Superior temporal gyrus (tissue), 1 donor: ENCODE measurements around the gene APOC1.
"Not testable (repeated sequence)": the region's sequence is repeated elsewhere in the genome, so short reads cannot be mapped to it uniquely, and the experiment has no call there.

Experiments used
- DNase-seq: peaks from one replicate; pipeline ENCODE4 v3.0.0-alpha.2; 2016; ENCODE audit errors: extremely low spot score

Gene APOC1

DNA sequence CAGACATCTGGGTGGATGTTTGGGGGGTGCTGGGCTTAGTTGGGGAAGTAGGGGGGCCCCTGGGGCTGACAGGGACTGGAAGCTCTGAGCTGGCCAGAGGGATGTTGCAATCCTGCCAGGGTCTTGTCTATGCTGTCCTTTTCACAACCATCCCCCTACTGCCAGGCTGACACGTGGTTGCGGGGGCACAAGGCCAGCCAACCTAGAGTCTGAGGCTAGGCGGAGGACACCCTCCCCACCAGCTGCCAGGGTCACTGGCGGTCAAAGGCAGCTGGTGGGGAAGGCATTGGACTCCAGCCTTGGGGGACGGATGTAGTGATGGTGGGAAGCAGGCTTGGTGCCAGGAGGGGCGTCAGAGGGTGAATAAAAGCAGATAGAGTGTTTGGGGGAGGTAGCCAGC is 1.6 kb upstream of the APOC1 start:
- DNase-seq, result peak; percentile 75

- DNase-seq, result not testable (repeated sequence)
These were observed 636 bp upstream of the APOC1 start for GRCh38 chr19:44913512-44914432.

DNA sequence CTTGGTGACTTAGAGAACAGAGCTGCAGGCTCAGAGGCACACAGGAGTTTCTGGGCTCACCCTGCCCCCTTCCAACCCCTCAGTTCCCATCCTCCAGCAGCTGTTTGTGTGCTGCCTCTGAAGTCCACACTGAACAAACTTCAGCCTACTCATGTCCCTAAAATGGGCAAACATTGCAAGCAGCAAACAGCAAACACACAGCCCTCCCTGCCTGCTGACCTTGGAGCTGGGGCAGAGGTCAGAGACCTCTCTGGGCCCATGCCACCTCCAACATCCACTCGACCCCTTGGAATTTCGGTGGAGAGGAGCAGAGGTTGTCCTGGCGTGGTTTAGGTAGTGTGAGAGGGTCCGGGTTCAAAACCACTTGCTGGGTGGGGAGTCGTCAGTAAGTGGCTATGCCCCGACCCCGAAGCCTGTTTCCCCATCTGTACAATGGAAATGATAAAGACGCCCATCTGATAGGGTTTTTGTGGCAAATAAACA is 9.9 kb downstream of the APOC1 start:
- DNase-seq, result no peak

- peak; percentile 73 for DNase-seq
These were observed 10.9 kb downstream of the APOC1 start for GRCh38 chr19:44925114-44925891.

GRCh38 chr19:44926245-44927077 is 12.1 kb downstream of the APOC1 start:
- DNase-seq, result not testable (repeated sequence)

DNA sequence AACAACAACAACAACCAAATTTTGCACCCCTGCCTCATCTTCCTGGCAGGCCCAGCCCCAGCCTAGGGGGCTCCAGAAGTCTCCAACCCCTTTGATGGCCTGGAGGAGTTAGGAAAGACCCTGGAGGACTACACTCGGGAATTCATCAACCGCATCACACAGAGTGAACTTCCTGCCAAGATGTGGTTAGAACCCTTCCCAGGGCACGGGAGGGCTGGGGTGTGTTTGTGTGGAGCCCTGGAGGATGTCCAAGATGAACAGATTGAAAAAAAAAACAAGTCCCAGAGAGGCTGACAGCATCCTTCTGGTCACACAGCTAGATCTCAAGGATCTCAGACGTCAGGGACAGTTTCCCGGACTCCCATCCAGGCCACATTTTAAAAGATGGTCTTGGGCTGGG is 13.3 kb downstream of the APOC1 start:
- no peak for DNase-seq

GRCh38 chr19:44930088-44930487 is 15.7 kb downstream of the APOC1 start:
- DNase-seq, result no peak

- no peak for DNase-seq
These were observed 17.1 kb downstream of the APOC1 start for GRCh38 chr19:44931541-44931940.

- DNase-seq, result no peak
These were observed 25.3 kb downstream of the APOC1 start for GRCh38 chr19:44939668-44940067.

DNA sequence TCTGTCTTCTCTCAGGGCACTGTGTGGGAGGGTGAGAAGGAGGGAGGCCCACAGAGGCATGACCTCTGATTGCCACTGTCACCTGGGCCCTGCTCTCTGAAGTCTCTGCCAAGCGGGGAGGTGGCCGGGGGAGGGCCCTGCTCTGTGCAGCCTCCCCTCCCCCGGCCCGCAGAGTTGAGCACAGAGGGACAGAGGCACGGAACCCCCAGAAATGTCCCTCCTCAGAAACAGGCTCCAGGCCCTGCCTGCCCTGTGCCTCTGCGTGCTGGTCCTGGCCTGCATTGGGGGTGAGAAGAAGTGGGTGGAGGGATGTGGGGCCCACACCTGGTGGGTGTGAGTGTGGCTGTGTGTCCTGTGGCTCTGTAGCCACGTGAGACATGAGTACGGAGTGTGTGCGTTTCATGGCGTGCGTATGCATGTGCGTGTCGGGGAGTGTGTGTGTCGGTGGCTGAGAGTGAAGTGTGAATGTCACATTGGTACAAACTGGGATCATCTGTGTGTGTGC is 27.7 kb downstream of the APOC1 start, which contains the start of gene APOC4:
Gene APOC4 (plus strand): TSS at position 171 of the 505 bp plus-strand sequence. CDS start 41 bp downstream, at position 212.
- DNase-seq, result no peak

DNA sequence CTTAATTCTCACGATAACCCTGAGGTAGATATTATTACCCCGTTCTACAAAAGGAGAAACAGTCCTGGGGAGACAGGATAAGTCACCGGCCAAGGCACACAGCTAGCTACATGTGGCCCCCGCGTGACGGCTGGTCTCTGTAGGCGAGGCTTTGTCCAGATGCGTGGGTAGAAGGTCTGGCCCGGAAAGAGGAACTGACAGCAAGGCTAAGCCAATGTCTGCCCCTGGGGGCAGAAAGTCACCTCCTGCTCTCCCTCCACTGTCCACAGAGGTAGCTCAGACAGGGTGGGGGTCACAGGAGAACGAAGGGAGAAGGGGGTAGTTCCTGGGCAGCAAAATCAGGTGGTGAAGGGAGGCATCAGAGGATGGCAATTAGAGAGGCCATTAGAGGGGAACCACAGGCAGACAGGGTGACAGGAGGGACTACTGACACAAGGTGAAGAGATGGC is 29.4 kb downstream of the APOC1 start:
- no peak for DNase-seq

DNA sequence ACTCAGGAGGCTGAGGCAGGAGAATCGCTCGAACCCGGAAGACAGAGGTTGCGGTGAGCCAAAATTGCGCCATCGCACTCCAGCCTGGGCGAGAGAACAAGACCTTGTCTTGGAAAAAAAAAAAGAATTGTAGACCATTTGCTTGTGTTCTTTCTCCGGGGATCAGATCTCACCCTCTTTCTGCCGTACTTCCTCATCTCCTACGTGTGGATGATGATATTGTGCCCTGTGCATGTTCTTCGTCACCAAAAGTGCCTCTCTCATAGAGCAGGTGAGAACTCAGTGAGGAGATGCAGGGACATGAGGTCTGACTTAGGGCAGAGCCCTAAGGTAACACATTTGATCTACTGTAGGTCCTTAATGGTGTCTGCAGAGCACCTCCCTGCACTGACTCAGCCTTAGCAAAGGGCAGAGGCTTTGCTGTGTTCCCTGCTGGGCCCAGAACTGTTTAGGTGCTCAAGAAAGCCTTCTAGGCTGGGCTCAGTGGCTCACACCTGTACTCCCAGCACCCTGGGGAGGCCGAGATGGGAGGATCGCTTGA is 32.7 kb downstream of the APOC1 start:
- DNase-seq, result no peak

DNA sequence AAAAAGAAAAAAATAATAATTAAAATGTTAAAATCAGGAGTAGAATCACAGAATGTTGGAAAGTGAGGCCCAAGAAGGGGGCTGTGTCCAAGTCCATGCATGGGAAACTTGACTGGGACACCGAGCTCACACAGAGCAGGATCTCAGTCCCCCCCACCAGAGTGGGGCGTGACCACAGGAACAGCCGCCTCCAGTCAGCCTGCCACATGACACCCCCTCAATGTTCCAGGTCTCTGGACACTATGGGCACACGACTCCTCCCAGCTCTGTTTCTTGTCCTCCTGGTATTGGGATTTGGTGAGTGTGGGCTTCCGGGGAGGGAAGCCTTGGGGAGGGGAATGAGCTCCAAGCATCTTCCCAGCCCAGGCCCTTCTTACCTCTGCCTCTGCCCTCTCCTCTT is 33.8 kb downstream of the APOC1 start:
- DNase-seq, result no peak

GRCh38 chr19:44948763-44949374 is 34.5 kb downstream of the APOC1 start:
- DNase-seq, result no peak

GRCh38 chr19:44949550-44949949 is 35.1 kb downstream of the APOC1 start:
- no peak for DNase-seq

- DNase-seq, result peak; percentile 91
These were observed 37.1 kb downstream of the APOC1 start for GRCh38 chr19:44951179-44952159.

GRCh38 chr19:44954278-44954648 is 39.9 kb downstream of the APOC1 start:
- no peak for DNase-seq

DNA sequence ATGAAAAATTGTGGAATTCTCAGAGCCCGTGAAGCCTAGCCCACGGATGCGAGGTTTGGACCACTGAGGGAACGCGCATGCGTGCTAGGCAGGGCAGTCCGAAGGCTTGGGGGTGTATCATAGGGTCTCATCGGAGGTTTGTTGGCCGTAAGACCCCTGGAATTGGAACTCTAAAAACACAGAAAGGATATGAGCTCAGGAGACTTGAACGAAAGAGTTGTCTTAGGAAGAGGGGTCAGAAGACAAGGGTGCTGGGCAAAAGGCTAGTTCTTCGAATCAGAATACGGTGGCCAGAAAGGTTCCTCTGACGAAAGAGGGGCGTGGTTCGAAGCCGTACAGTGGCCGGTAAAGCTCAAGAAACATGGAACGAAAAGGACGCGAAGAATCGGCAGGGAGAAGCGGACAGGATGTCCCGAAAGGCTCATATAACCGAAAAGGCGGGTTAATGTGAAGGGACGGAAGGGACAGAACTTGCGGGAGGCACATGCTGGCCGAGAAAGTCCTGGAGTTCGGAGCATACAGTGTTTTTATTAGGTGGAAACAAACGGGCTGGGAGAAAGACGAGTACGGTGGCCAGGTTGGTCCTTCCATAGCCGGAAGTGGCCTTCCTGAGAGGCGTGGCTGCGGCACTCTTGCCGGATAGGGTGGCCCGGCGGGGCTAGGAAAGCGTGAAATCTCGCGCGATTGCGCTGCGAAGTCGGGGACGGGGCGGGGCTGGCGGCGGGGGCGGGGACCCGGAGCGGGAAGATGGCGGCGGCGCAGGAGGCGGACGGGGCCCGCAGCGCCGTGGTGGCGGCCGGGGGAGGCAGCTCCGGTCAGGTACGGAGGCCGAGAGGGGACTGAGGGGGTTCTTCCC is 40.5 kb downstream of the APOC1 start, which contains the start of gene CLPTM1:
Gene CLPTM1 (plus strand): TSS at position 732 of the 856 bp plus-strand sequence. CDS start 16 bp downstream, at position 748.
- peak; percentile 97 for DNase-seq
